ENCODE measurements around the gene GATAD2A. TPM values are rescaled to one million over a fixed set of nuclear protein-coding genes. Genes with fewer than 3 reads are reported as not detected.

The GATAD2A gene
- polyA plus RNA-seq, 2 donors: 13.9 to 21.0 TPM

GRCh38 chr19:19492026-19492610, 86.6 kb downstream of the GATAD2A start:
- 89 to 90% methylated on average over 21 of the region's 21 CpGs for whole genome bisulfite sequencing, 2 donors
- Histone ChIP-seq H3K9me3 (ENCODE audit: control insufficient read depth in 2 of 2, insufficient read depth in 1 of 2, low read depth in 1 of 2, low read length in 1 of 2) (no peaks in the 10 kb centered on the region), H3K27me3 (ENCODE audit: control insufficient read depth in 1 of 2, insufficient read depth in 2 of 2, low read length in 2 of 2) (no peaks in the 10 kb centered on the region), H3K36me3 (ENCODE audit: control insufficient read depth in 2 of 2, insufficient read depth in 2 of 2, low read length in 1 of 2) (peaks cover 7 to 34% of the 10 kb centered on the region in 2 donors), H3K27ac (ENCODE audit: low read depth in 2 of 2, low read length in 1 of 2) (no peak overlapping the region), H3K4me1 (ENCODE audit: control insufficient read depth in 2 of 2, insufficient read depth in 2 of 2, low read length in 1 of 2) (peaks cover 0 to 14% of the 10 kb centered on the region in 2 donors), H3K4me3 (ENCODE audit: low read depth in 1 of 2, low read length in 2 of 2) (no peak overlapping the region)

GRCh38 chr19:19493841-19494546, 88.5 kb downstream of the GATAD2A start:
- no peaks in the 10 kb centered on the region for H3K27me3 ChIP-seq (ENCODE audit: control insufficient read depth in 1 of 2, insufficient read depth in 2 of 2, low read length in 2 of 2)
- H3K4me1 ChIP-seq (ENCODE audit: control insufficient read depth in 2 of 2, insufficient read depth in 2 of 2, low read length in 1 of 2): peaks cover 0 to 7% of the 10 kb centered on the region in 2 donors
- no peak overlapping the region for H3K4me3 ChIP-seq (ENCODE audit: low read depth in 1 of 2, low read length in 2 of 2)
- H3K36me3 ChIP-seq (ENCODE audit: control insufficient read depth in 2 of 2, insufficient read depth in 2 of 2, low read length in 1 of 2): peaks cover 10 to 44% of the 10 kb centered on the region in 2 donors
- H3K9me3 ChIP-seq (ENCODE audit: control insufficient read depth in 2 of 2, insufficient read depth in 1 of 2, low read depth in 1 of 2, low read length in 1 of 2): no peaks in the 10 kb centered on the region
- 86 to 90% methylated on average over 15 of the region's 15 CpGs for WGBS, 2 donors
- no peak overlapping the region for H3K27ac ChIP-seq (ENCODE audit: low read depth in 2 of 2, low read length in 1 of 2)

- Histone ChIP-seq H3K4me1 (ENCODE audit: control insufficient read depth in 2 of 2, insufficient read depth in 2 of 2, low read length in 1 of 2) (no peaks in the 10 kb centered on the region), H3K27me3 (ENCODE audit: control insufficient read depth in 1 of 2, insufficient read depth in 2 of 2, low read length in 2 of 2) (no peaks in the 10 kb centered on the region), H3K4me3 (ENCODE audit: low read depth in 1 of 2, low read length in 2 of 2) (no peak overlapping the region), H3K36me3 (ENCODE audit: control insufficient read depth in 2 of 2, insufficient read depth in 2 of 2, low read length in 1 of 2) (peaks cover 14 to 63% of the 10 kb centered on the region in 2 donors), H3K27ac (ENCODE audit: low read depth in 2 of 2, low read length in 1 of 2) (no peak overlapping the region), H3K9me3 (ENCODE audit: control insufficient read depth in 2 of 2, insufficient read depth in 1 of 2, low read depth in 1 of 2, low read length in 1 of 2) (no peaks in the 10 kb centered on the region)
- WGBS, 2 donors: 91 to 94% methylated on average over 30 of the region's 30 CpGs
Observed at GRCh38 chr19:19495614-19496603, 90.4 kb downstream of the GATAD2A start.

GRCh38 chr19:19498255-19498991, 92.9 kb downstream of the GATAD2A start:
- no peaks in the 10 kb centered on the region for H3K4me1 ChIP-seq (ENCODE audit: control insufficient read depth in 2 of 2, insufficient read depth in 2 of 2, low read length in 1 of 2)
- WGBS, 2 donors: 94 to 95% methylated on average over 33 of the region's 33 CpGs
- H3K27me3 ChIP-seq (ENCODE audit: control insufficient read depth in 1 of 2, insufficient read depth in 2 of 2, low read length in 2 of 2): no peaks in the 10 kb centered on the region
- no peak overlapping the region for H3K4me3 ChIP-seq (ENCODE audit: low read depth in 1 of 2, low read length in 2 of 2)
- no peak overlapping the region for H3K27ac ChIP-seq (ENCODE audit: low read depth in 2 of 2, low read length in 1 of 2)
- peaks cover 29 to 72% of the 10 kb centered on the region in 2 donors for H3K36me3 ChIP-seq (ENCODE audit: control insufficient read depth in 2 of 2, insufficient read depth in 2 of 2, low read length in 1 of 2)
- H3K9me3 ChIP-seq (ENCODE audit: control insufficient read depth in 2 of 2, insufficient read depth in 1 of 2, low read depth in 1 of 2, low read length in 1 of 2): no peaks in the 10 kb centered on the region

GRCh38 chr19:19499272-19499995, 94.0 kb downstream of the GATAD2A start:
- Histone ChIP-seq H3K36me3 (ENCODE audit: control insufficient read depth in 2 of 2, insufficient read depth in 2 of 2, low read length in 1 of 2) (peaks cover 29 to 71% of the 10 kb centered on the region in 2 donors), H3K4me3 (ENCODE audit: low read depth in 1 of 2, low read length in 2 of 2) (no peak overlapping the region), H3K27me3 (ENCODE audit: control insufficient read depth in 1 of 2, insufficient read depth in 2 of 2, low read length in 2 of 2) (no peaks in the 10 kb centered on the region), H3K4me1 (ENCODE audit: control insufficient read depth in 2 of 2, insufficient read depth in 2 of 2, low read length in 1 of 2) (no peaks in the 10 kb centered on the region), H3K9me3 (ENCODE audit: control insufficient read depth in 2 of 2, insufficient read depth in 1 of 2, low read depth in 1 of 2, low read length in 1 of 2) (no peaks in the 10 kb centered on the region), H3K27ac (ENCODE audit: low read depth in 2 of 2, low read length in 1 of 2) (no peak overlapping the region)
- WGBS, 2 donors: 88 to 89% methylated on average over 17 to 18 of the region's 18 CpGs

- Histone ChIP-seq H3K9me3 (ENCODE audit: control insufficient read depth in 2 of 2, insufficient read depth in 1 of 2, low read depth in 1 of 2, low read length in 1 of 2) (no peaks in the 10 kb centered on the region), H3K27ac (ENCODE audit: low read depth in 2 of 2, low read length in 1 of 2) (no peak overlapping the region), H3K4me3 (ENCODE audit: low read depth in 1 of 2, low read length in 2 of 2) (no peak overlapping the region), H3K4me1 (ENCODE audit: control insufficient read depth in 2 of 2, insufficient read depth in 2 of 2, low read length in 1 of 2) (no peaks in the 10 kb centered on the region), H3K27me3 (ENCODE audit: control insufficient read depth in 1 of 2, insufficient read depth in 2 of 2, low read length in 2 of 2) (no peaks in the 10 kb centered on the region), H3K36me3 (ENCODE audit: control insufficient read depth in 2 of 2, insufficient read depth in 2 of 2, low read length in 1 of 2) (peaks cover 34 to 74% of the 10 kb centered on the region in 2 donors)
- WGBS, 2 donors: 91% methylated on average over 34 of the region's 34 CpGs
Observed at GRCh38 chr19:19500975-19501644, 95.6 kb downstream of the GATAD2A start.

- no peaks in the 10 kb centered on the region for H3K27me3 ChIP-seq (ENCODE audit: control insufficient read depth in 1 of 2, insufficient read depth in 2 of 2, low read length in 2 of 2)
- H3K4me3 ChIP-seq (ENCODE audit: low read depth in 1 of 2, low read length in 2 of 2): no peak overlapping the region
- H3K27ac ChIP-seq (ENCODE audit: low read depth in 2 of 2, low read length in 1 of 2): no peak overlapping the region
- 96% methylated on average over 26 of the region's 26 CpGs for WGBS, 2 donors
- peaks cover 31 to 71% of the 10 kb centered on the region in 2 donors for H3K36me3 ChIP-seq (ENCODE audit: control insufficient read depth in 2 of 2, insufficient read depth in 2 of 2, low read length in 1 of 2)
- H3K9me3 ChIP-seq (ENCODE audit: control insufficient read depth in 2 of 2, insufficient read depth in 1 of 2, low read depth in 1 of 2, low read length in 1 of 2): no peaks in the 10 kb centered on the region
- H3K4me1 ChIP-seq (ENCODE audit: control insufficient read depth in 2 of 2, insufficient read depth in 2 of 2, low read length in 1 of 2): no peaks in the 10 kb centered on the region
Observed at GRCh38 chr19:19501798-19502197, 96.3 kb downstream of the GATAD2A start.

- Histone ChIP-seq H3K4me3 (ENCODE audit: low read depth in 1 of 2, low read length in 2 of 2) (no peak overlapping the region), H3K27ac (ENCODE audit: low read depth in 2 of 2, low read length in 1 of 2) (no peak overlapping the region), H3K9me3 (ENCODE audit: control insufficient read depth in 2 of 2, insufficient read depth in 1 of 2, low read depth in 1 of 2, low read length in 1 of 2) (no peaks in the 10 kb centered on the region), H3K4me1 (ENCODE audit: control insufficient read depth in 2 of 2, insufficient read depth in 2 of 2, low read length in 1 of 2) (no peaks in the 10 kb centered on the region), H3K36me3 (ENCODE audit: control insufficient read depth in 2 of 2, insufficient read depth in 2 of 2, low read length in 1 of 2) (peaks cover 31 to 72% of the 10 kb centered on the region in 2 donors), H3K27me3 (ENCODE audit: control insufficient read depth in 1 of 2, insufficient read depth in 2 of 2, low read length in 2 of 2) (no peaks in the 10 kb centered on the region)
- WGBS, 2 donors: 94 to 95% methylated on average over 19 of the region's 19 CpGs
Observed at GRCh38 chr19:19502281-19502680, 96.8 kb downstream of the GATAD2A start.

Measured in esophagus (tissue), 2 donors.